Activated naive CD8-positive, alpha-beta T cell treated with anti-CD3 and anti-CD28 coated beads, Interleukin-2, amount 10 ng/mL, durations not matched to agents 7 days and 5 days (primary cell): ENCODE measurements around the gene SMARCC1. TPM values are rescaled to one million over a fixed set of nuclear protein-coding genes. Genes with fewer than 3 reads are reported as not detected.

ENCODE experiments used
- ATAC-seq: fragments of 150-1000 bp; cut with Tn5 transposase; one replicate; pipeline ENCODE4 v1.10.0; 2021; ENCODE audit warnings: low read depth, moderate library complexity
- POLR2A ChIA-PET: fragments of 350-600 bp; sonication (Branson Sonifier 250); formaldehyde crosslinking; loops from one replicate; lab custom pipeline; 2021; ENCODE audit warnings: antibody characterized with exemption; lab: Charles Lee
- DNase-seq: peaks from one replicate; pipeline ENCODE4 v3.0.0; 2021
- H3K27ac Mint-ChIP-seq: one replicate; pipeline ENCODE4 v1.8.0; 2022; ENCODE audit warnings: mild to moderate bottlenecking, mixed read lengths
- H3K27me3 Mint-ChIP-seq: one replicate; pipeline ENCODE4 v1.8.0; 2022; ENCODE audit warnings: mild to moderate bottlenecking, moderate library complexity, mixed read lengths
- H3K36me3 Mint-ChIP-seq: one replicate; pipeline ENCODE4 v1.8.0; 2021; ENCODE audit warnings: mild to moderate bottlenecking, mixed read lengths
- H3K4me1 Mint-ChIP-seq: one replicate; pipeline ENCODE4 v1.8.0; 2021; ENCODE audit warnings: mixed read lengths
- H3K4me3 Mint-ChIP-seq: one replicate; pipeline ENCODE4 v1.8.0; 2022; ENCODE audit warnings: mild to moderate bottlenecking, moderate library complexity, mixed read lengths
- H3K9me3 Mint-ChIP-seq: one replicate; pipeline ENCODE4 v1.8.0; 2021; ENCODE audit warnings: mixed read lengths
- total RNA-seq, 2 experiments: library from RNA; stranded (reverse); gene quantifications; one replicate each; pipeline ENCODE4 v1.2.3, GENCODE V29; 2021

Gene SMARCC1
- total RNA-seq, 2 experiments from 2014 or later: 82.8 to 88.1 TPM

DNA sequence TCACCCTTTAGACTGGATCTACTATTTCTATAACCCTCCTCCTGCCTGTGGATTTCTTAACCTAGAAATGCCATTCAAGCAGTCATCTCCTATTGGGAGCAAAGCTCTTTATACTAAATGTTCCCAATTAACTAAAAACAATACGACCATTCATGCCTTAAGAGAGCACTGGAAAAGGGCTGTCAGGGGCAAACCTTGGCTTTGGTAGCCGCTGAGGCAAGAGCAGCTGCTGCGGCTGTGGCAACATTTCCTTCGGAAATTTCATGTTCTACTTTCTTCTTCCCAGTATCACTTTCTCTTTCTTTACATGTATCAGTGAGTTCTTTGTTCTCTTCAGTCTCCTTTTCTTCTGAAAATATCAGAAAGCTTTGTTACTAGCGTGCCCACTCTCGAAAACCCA, 146.7 kb downstream of the SMARCC1 start:
- DNase-seq (no peak), ATAC-seq (no peak)
- no peaks in the 10 kb centered on the region for H3K9me3 Mint-ChIP-seq
- H3K4me1 Mint-ChIP-seq: peaks cover 6% of the 10 kb centered on the region
- POLR2A ChIA-PET: no interaction called here
- no peak overlapping the region for H3K27ac Mint-ChIP-seq
- H3K36me3 Mint-ChIP-seq: peaks cover 25% of the 10 kb centered on the region
- no peaks in the 10 kb centered on the region for H3K27me3 Mint-ChIP-seq
- no peak overlapping the region for H3K4me3 Mint-ChIP-seq

DNA sequence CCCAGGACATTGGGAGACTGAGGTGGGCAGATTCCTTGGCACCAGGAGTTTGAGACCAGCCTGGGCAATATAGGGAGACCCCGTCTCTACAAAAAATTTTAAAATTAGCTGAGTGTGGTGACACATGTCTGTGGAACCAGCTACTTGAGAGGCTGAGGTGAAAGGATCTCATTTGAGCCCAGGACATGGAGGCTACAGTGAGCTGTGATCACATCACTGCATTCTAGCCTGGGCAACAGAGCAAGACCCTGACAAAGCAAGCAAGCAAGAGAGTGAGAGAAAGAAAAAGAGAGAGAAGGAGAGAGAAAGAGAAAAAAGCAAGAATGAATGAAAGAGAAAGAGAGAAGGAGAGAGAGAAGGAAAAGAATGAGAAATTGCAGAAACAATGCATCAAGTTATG, 150.9 kb downstream of the SMARCC1 start:
- Mint-ChIP-seq H3K4me1 (peaks cover 6% of the 10 kb centered on the region), H3K9me3 (no peaks in the 10 kb centered on the region), H3K4me3 (no peak overlapping the region), H3K27me3 (no peaks in the 10 kb centered on the region), H3K27ac (peak overlapping the region; percentile 43), H3K36me3 (peaks cover 31% of the 10 kb centered on the region)
- POLR2A ChIA-PET: no interaction called here
- DNase-seq: no peak
- no peak for ATAC-seq

DNA sequence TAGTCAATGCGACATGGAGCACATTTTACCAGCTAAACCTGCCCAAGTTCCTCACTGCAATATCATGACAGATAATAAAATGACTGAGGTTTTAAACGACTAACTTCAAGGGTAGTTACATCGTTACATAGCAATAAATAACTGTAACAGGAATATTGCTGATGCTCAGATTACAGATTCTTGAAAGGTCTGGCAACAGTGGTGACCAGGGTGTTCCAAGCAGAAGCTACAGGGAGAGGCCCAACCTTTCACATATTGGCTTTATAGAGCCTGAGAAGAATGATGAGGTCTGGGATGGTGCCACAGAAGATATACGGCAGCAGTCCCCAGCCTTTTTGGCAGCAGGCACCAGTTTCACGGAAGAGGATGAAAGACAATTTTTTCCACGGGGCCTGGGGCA, 151.9 kb downstream of the SMARCC1 start:
- ATAC-seq (no peak), DNase-seq (no peak)
- Mint-ChIP-seq H3K27me3 (no peaks in the 10 kb centered on the region), H3K9me3 (no peaks in the 10 kb centered on the region), H3K36me3 (peaks cover 25% of the 10 kb centered on the region), H3K4me1 (peaks cover 6% of the 10 kb centered on the region), H3K27ac (no peak overlapping the region), H3K4me3 (no peak overlapping the region)
- POLR2A ChIA-PET: no interaction called here

DNA sequence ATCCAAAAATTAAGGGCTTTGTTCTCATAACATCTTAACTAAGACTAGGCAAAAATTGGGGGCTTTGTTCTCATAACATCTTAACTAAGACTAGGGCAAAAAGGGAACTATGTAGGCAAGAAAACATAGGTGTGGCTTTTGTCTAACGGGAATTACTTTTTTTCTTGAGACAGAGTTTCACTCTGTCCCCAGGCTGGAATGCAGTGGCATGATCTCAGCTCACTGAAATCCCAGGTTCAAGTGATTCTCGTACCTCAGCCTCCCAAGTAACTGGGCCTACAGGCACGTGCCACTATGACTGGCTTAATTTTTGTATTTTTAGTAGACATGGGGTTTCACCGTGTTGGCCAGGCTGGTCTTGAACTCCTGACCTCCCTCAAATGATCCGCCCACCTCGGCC, 153.3 kb downstream of the SMARCC1 start:
- POLR2A ChIA-PET: interaction anchor here (0.8 kb wide), 1 partner anchor 153 kb away, joined by 3 read pairs; no protein-coding TSS in a partner anchor

DNA sequence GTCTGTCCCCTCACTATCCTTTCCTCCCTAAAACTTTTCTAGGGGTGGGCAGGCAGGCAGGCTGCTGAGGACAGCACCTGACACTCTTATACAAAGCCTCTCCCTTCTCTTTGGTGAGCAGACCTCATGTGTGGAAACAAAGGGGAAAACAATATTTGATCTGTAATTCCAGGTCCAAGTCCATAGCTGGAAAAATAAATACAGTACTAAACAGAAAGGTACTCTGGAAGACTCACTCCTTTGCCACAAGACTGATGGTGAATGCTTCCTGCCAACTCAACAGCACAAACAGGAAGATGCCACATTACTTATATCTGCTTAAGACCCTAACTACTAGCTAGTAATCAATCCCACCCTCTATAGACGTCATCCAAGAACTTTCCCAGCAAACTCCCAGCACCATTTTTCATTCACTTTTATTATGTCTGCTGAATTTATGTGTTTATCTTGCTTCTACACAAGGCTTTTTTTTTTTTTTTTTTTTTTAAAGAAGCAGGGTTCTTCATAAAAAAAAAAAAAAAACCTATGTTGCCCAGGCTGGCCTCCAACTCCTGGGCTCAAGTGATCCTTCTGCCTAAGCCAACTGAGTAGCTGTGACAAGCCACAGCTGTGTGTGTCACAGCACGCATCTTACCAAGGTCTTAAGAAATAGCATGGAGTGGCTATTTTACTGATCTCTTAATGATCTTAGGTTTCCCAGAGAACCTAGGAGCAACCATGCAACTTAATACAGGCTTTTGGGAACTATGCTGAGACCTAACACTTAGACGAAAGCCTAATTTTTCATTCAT, 158.8 kb downstream of the SMARCC1 start:
- Mint-ChIP-seq H3K4me1 (peaks cover 4% of the 10 kb centered on the region), H3K27ac (peak overlapping the region; percentile 27), H3K27me3 (no peaks in the 10 kb centered on the region), H3K9me3 (no peaks in the 10 kb centered on the region), H3K4me3 (no peak overlapping the region), H3K36me3 (peaks cover 22% of the 10 kb centered on the region)
- DNase-seq (no peak), ATAC-seq (no peak)
- POLR2A ChIA-PET: interaction anchor here (0.7 kb wide), 1 partner anchor 37 kb away, joined by 5 read pairs; no protein-coding TSS in a partner anchor

More for the DNA sequence above, 153.3 kb downstream of the SMARCC1 start:
- DNase-seq (no peak), ATAC-seq (no peak)
- Mint-ChIP-seq H3K36me3 (peaks cover 23% of the 10 kb centered on the region), H3K9me3 (no peaks in the 10 kb centered on the region), H3K4me3 (no peak overlapping the region), H3K27me3 (no peaks in the 10 kb centered on the region), H3K4me1 (peaks cover 5% of the 10 kb centered on the region), H3K27ac (no peak overlapping the region)

DNA sequence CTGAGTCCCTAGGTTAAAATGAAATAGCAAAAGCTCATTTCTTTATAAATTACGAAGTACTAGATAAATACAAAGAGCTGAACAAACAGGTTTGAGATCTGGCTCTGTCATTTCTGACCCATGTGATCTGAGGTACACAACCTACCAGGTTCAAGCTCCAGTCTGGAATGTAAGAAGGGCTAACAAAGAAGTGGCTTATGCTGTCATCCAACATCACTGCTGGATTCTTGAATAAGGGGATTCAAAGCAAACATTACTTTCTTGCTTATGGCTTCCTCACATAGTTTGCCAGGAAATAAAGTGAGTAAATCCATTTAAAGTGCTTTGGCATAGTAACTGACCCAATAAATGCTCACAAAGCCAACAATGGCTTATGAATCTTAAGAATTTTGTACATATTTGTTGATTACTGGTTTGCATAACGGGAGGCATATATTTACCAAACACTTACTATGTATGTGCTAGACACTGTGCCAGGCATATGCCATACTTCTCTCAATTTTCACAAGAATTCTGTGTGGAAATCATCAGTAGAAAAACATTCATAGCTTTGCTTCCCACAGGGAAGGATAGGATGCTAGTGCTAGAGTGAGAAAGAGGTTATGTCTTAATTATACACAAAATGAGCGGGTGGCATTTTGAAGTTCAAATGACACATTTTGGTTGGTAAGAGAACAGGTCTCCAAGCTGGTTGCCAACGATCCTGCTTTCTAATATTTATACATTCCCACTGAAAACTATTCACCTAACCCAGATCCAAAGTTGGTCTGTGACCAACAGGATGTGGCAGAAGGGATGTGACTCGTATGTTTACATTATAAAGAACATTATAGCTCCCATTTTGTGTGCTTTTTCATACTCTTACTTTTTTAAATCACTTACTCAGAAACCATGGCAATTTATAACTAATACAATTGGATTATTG, 164.3 kb downstream of the SMARCC1 start:
- DNase-seq: no peak
- Mint-ChIP-seq H3K4me3 (no peak overlapping the region), H3K36me3 (peaks cover 19% of the 10 kb centered on the region), H3K27me3 (no peaks in the 10 kb centered on the region), H3K4me1 (no peaks in the 10 kb centered on the region), H3K27ac (no peak overlapping the region), H3K9me3 (no peaks in the 10 kb centered on the region)
- no peak for ATAC-seq
- POLR2A ChIA-PET: no interaction called here

DNA sequence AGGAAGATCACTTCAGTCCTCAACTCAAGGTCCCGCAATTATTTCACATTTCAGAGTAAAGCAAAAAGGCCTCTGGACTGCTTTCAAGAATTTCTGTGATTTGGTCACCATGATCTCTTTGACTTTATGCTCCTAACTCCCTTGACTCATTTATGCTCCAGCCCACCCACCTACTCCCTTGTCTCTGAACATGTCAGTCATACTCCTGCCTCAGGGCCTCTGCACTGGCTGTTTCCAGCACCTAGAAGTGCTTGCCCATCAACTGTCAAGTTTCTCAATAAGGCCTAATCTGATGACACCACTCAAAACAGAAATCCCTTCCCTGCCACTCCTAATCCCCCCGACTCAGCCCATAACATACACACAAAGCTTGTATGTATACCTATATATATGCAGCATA, 166.9 kb downstream of the SMARCC1 start:
- POLR2A ChIA-PET: no interaction called here
- H3K36me3 Mint-ChIP-seq: peaks cover 21% of the 10 kb centered on the region
- H3K4me3 Mint-ChIP-seq: no peak overlapping the region
- DNase-seq (no peak), ATAC-seq (no peak)
- peaks cover 3% of the 10 kb centered on the region for H3K4me1 Mint-ChIP-seq
- no peaks in the 10 kb centered on the region for H3K27me3 Mint-ChIP-seq
- H3K27ac Mint-ChIP-seq: no peak overlapping the region
- H3K9me3 Mint-ChIP-seq: no peaks in the 10 kb centered on the region

DNA sequence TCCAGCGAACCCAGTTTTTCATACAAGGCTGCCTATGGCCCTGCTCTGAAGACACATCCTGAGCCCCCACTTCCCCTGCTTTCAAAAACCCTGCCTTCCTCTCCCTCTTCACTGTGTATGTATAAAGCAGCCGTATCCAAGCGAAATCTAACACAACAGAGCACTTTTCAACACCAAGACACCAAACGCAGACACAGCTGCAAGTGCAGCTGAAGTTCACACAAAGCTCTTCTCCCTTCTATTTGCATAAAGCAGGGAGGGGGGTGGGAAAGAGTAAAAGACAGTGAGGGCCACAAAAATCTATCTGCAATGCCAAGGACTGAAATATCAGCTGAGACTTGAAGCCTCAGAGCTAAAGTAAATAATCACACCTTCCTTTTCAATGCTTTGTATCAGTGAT, 168.0 kb downstream of the SMARCC1 start:
- POLR2A ChIA-PET: interaction anchor here (0.6 kb wide), 1 partner anchor 351 kb away, joined by 3 read pairs; no protein-coding TSS in a partner anchor
- ATAC-seq (no peak), DNase-seq (no peak)
- Mint-ChIP-seq H3K9me3 (no peaks in the 10 kb centered on the region), H3K27ac (no peak overlapping the region), H3K4me1 (peaks cover 3% of the 10 kb centered on the region), H3K36me3 (peaks cover 18% of the 10 kb centered on the region), H3K4me3 (no peak overlapping the region), H3K27me3 (no peaks in the 10 kb centered on the region)

DNA sequence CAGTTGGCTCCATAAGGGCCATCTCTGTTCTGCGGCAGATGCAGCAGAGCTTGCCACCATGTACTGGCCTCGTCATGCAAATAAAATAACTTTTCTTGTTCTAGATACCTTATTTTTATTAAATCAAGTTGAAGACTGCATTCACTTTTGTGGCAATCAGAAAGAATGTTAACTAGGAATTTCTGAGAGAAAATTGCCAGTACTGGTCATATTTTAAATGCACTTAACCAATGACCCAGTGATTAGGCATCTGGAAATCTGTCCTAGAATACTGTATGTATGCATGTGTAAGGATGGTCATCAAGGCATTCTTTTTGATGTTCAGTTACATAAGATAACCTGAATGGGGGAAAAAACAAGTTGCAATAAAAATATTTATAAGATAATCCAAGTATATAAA, 168.8 kb downstream of the SMARCC1 start:
- POLR2A ChIA-PET: no interaction called here
- no peak for DNase-seq
- Mint-ChIP-seq H3K4me3 (no peak overlapping the region), H3K4me1 (peaks cover 3% of the 10 kb centered on the region), H3K9me3 (no peaks in the 10 kb centered on the region), H3K27me3 (no peaks in the 10 kb centered on the region), H3K27ac (no peak overlapping the region), H3K36me3 (peaks cover 21% of the 10 kb centered on the region)
- no peak for ATAC-seq

DNA sequence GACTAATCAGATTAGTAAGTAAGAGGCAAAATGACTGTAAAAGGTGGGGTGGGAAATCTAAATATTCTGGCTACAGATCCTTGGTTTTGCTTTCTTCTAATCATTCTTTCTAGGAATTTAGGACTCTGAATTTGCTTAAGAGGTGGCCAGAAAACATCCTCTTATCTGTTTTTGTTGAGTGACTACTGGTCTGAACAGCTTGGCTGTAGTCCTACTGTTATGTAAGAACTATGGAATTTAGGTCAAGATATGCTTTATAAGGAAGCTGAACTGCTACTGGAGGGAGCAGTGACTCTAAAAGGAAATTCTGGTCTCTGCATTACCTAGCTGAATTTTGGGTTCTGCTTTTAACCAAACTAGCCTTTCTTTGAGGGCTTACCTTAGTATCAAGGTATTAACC, 169.5 kb downstream of the SMARCC1 start:
- ATAC-seq (no peak), DNase-seq (no peak)
- no peaks in the 10 kb centered on the region for H3K9me3 Mint-ChIP-seq
- peaks cover 18% of the 10 kb centered on the region for H3K36me3 Mint-ChIP-seq
- H3K27me3 Mint-ChIP-seq: no peaks in the 10 kb centered on the region
- peak overlapping the region; percentile 41 for H3K27ac Mint-ChIP-seq
- POLR2A ChIA-PET: no interaction called here
- no peak overlapping the region for H3K4me3 Mint-ChIP-seq
- H3K4me1 Mint-ChIP-seq: peaks cover 3% of the 10 kb centered on the region

DNA sequence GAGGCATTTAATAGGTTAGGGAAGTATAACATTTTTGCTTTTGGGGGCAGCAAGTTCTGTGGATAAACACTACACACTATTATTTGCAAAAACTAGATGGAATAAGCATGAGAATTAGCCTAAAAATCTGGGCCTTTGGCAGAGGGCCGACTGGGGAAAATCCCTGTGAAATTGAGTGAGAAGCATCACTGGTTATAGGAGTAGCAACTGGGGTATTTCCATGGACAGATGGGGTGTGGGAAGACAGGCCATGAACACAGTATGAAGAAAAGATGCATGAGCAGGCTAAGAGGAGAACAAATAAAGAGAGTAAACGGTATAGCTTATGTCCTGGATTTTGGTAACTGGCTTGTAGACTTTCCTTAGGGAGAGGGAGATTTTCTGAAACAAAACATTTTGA, 170.1 kb downstream of the SMARCC1 start:
- POLR2A ChIA-PET: no interaction called here
- ATAC-seq: no peak
- Mint-ChIP-seq H3K9me3 (no peaks in the 10 kb centered on the region), H3K27me3 (no peaks in the 10 kb centered on the region), H3K27ac (peak overlapping the region; percentile 41), H3K36me3 (peaks cover 16% of the 10 kb centered on the region), H3K4me3 (no peak overlapping the region), H3K4me1 (peaks cover 3% of the 10 kb centered on the region)
- DNase-seq: no peak

DNA sequence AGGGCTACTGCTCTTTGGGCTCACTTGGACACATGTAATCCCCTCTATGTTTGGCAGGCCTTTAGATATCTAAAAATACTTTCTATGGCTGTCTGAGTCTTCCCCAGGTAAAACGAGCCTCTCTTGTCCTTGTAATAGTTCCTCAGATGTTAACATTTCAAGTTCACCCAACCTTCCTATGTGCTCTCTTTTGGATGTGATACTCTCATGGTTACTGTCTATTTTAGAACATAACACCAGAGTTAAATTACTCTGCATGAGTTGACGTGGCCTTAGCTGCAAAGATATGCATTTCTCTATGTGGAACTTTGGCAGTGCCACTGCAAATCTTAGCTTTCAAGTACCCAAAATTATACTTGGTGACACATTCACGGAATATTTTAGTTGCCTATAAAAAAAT, 171.1 kb downstream of the SMARCC1 start:
- peaks cover 3% of the 10 kb centered on the region for H3K4me1 Mint-ChIP-seq
- H3K36me3 Mint-ChIP-seq: peaks cover 19% of the 10 kb centered on the region
- no peak overlapping the region for H3K4me3 Mint-ChIP-seq
- H3K9me3 Mint-ChIP-seq: no peaks in the 10 kb centered on the region
- DNase-seq (no peak), ATAC-seq (no peak)
- POLR2A ChIA-PET: no interaction called here
- no peak overlapping the region for H3K27ac Mint-ChIP-seq
- H3K27me3 Mint-ChIP-seq: no peaks in the 10 kb centered on the region

DNA sequence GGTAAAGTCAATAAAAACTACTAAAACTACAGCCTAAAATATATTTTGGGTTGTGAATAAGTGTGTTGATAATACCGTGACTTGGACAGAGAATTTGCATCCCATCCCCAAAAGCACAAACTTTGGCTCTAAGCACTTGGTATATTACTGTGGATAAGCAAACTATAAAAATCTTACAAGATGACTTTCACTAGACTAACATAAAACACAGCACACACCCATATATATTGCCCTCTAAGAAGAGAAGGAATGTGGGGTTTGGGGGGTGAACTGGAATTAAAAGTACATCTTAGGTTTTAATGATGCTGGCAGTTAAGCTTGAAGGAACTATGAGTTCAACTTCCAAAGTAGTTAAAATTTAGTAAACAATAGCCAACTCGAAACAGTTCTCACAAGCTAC, 174.4 kb downstream of the SMARCC1 start:
- POLR2A ChIA-PET: no interaction called here
- Mint-ChIP-seq H3K9me3 (no peaks in the 10 kb centered on the region), H3K4me3 (no peak overlapping the region)

More for the DNA sequence above, 174.4 kb downstream of the SMARCC1 start:
- H3K36me3 Mint-ChIP-seq: peaks cover 24% of the 10 kb centered on the region
- DNase-seq (no peak), ATAC-seq (no peak)
- H3K27ac Mint-ChIP-seq: no peak overlapping the region
- no peaks in the 10 kb centered on the region for H3K27me3 Mint-ChIP-seq
- H3K4me1 Mint-ChIP-seq: peaks cover 3% of the 10 kb centered on the region
